ENCODE measurements around the gene ELF5.

The ELF5 gene

DNA sequence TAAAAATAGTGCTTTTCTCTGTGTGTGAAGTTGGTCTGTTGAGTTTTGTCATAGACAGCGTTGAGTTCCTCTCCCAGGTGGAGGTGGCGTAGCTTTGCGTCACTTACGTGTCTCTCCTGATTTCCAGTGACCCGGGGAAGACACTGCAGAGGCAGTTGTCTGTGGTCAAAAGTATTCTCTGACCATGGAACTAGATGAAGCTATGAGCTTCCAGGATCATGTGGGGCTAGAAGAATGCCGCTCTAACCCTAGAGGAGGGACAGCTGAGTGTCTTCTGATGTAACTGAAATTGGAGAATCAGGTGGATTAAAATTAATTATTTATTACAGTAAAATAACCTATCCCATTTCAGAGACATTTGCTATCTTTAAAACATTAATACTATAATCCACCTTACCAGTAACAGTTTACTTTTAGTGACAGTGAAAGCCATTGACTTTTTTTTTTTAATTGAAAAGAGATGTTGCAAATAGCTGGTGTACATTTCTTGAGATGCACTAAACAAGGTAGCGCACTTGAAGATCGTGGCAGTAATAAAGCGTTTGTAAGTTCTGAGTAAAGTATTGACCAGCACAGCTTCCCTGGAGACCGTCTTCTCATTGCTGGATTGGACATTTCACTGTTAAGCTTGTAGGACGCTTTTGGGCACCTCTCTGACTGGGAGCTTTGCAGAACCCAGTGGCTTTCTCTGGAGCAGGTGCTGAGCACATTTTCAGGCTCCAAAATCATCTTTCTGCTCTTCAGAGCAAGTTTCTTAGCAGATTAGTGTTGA lies 65.2 kb downstream of the ELF5 start:
- DNase-seq: no peak

DNA sequence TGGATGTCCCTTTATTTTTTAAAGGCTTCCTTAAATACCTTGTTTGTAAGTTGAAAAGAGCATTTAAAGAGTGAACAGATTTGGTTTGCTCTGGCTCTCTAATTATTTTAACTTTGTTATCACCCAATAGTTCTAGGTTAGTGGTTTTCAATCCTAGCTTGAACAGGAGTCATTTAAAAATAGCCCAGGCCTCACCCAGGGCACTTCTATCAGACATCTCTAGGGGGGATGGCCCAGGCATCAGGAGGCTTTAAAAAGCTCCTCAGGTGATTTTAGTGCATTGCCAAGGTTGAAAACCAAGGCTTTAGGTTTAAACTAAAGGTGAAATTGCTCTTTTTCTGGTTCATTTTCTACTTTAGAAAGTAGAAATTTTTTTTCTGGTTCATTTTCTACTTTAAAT lies 66.5 kb downstream of the ELF5 start:
- DNase-seq: no peak

DNA sequence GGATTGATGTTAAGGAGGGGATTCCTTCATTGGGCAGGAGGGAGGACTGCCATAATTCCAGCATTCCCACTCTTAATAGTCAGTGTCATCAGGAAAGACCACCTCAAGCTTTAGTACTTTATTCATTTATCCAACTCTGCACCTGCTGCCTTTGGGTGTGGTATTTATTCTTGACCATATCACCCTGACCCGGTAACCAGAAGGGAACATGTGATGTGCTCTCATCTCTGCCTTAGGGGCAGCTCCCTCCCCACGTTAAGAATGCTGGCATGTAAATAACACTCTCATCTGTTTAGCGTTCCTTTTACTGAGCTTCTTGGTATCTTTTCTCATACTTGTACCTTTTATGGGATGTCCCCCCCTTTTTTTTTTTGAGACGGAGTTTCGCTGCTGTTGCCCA lies 67.2 kb downstream of the ELF5 start:
- DNase-seq: no peak

- DNase-seq: peak; percentile 31
These were observed 67.6 kb downstream of the ELF5 start for GRCh38 chr11:34445956-34446355.

- no peak for DNase-seq
These were observed 69.2 kb downstream of the ELF5 start for GRCh38 chr11:34444428-34444827.

DNA sequence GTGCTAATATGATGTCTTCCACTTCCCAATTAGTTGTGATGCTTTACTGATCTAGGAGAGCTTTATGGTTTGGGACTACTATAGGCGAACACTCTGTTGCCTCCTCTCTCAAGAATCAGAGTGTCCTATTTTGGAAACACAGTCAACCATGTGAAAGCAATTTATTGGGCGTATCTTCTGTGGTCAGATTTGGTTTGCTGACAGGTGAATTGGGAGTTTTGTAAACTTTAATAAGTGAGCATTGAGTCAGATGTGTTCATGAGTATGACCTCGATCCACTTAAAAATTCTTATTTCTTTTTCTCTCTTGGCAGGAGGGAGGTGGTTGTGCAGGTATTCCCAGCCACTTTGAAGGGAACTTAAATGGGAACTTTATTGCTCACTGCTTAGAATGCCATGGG lies 70.5 kb downstream of the ELF5 start:
- DNase-seq: no peak

DNA sequence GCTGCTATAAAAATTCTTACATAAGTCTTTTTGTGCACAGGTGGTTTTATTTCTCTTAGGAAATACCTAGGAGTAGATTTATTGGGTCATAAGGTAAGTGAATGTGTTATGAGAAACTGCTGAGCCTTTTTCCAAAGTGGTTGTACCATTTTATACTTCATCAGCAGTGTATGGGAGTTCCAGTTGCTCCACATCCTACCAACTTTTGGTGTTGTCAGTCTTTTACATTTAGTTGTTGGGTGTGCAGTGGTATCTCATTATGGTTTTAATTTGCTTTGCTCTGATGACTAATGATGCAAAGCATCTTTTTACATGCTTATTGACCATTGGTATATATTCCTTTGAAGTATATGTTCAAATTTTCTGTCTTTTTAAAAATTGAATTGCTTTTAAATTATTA lies 71.8 kb downstream of the ELF5 start:
- no peak for DNase-seq

DNA sequence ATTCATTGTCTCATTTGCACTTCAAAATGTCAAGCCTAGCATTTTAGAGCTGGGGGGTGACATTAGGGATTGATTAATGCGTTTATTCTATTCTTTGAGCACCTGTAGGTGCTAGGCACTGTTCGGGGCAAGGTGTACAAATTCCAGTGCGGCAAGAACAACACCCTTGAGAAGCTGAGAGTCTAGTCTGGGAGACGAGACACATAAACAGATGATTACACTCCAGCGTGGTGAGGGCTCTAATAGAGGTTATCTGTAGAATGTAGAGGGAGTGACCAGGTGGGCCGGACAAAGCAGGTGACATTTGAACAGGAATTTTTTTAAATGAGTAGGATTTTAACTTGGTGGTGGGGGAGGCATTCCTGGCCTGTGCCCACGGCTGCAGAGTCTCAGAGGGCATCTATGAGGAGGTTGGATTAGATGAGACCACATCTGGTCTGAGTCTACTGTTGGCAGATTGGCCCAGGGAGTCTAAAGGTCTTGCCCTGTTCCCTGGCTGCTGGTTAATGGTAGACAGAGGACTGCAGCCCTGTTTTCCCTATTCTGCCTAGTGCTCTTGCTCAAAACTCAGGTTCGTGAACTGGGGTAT lies 73.9 kb downstream of the ELF5 start:
- no peak for DNase-seq

GRCh38 chr11:34438529-34439507 lies 74.8 kb downstream of the ELF5 start, which contains the start of gene CAT:
Gene CAT, plus strand, starts transcription at chr11:34438934. Its CDS starts 80 bp downstream, at chr11:34439014.
- peak; percentile 98 for DNase-seq

GRCh38 chr11:34437224-34438125 lies 76.1 kb downstream of the ELF5 start:
- DNase-seq: no peak

DNA sequence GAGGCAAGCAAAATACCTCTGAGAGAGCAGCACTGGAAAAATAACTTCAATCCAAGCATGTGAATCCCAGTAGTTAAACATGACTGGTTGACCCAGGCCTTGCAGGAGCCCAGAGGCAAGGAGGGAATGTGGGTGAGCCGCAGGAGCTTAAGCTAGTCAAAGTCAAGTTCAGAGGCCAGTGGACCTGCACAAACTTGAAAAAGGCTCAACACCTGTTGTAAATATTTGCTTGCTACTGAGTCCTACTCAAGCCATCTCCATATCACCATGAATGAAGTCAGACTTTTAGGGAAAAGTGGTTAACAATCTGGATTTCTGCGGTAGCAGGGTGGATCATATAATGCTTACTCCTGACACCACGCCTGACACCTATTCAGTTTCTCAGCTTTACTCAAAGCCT lies 79.7 kb downstream of the ELF5 start:
- no peak for DNase-seq

DNA sequence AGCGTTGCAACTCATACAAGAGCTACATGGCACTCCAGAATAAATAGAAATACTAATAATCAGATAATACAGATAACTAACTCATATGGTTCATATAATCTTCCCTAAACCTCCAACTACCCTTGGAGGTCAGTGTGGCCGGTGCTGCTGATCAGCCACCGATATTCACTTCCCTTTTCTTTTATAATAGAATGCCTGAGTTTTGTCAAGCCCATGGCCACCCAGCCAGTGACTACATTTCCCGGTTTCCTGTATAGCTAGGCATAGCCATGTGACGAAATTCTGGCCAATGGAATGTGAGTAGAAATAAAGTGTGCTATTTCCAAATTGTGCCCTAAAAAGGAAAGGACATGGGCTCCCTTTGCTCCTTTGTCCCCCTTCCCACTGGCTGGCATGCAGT lies 80.8 kb downstream of the ELF5 start:
- peak; percentile 69 for DNase-seq

GRCh38 chr11:34431979-34432378 lies 81.6 kb downstream of the ELF5 start:
- DNase-seq: peak; percentile 73
